ENCODE data around the gene SMYD3. TPM values are rescaled to one million over a fixed set of nuclear protein-coding genes. Genes with fewer than 3 reads are reported as not detected.
"Not testable (repeated sequence)": the region's sequence is repeated elsewhere in the genome, so short reads cannot be mapped to it uniquely, and the experiment has no call there.

SMYD3 gene
- total RNA-seq, 4 donors from 2014 or later = 12.0 to 15.0 (median 13.2) TPM

GRCh38 chr1:246034630-246035029, 472.4 kb downstream of the SMYD3 start:
- no peaks in the 10 kb centered on the region for H3K27me3 ChIP-seq
- no peak for DNase-seq (ENCODE audit: extremely low spot score)
- H3K9me3 ChIP-seq = no peaks in the 10 kb centered on the region
- intact Hi-C loops (cut with DNase I) = no loop called here
- no peak overlapping the region for H3K4me3 ChIP-seq
- 83% methylated on average over 12 of the region's 12 CpGs for WGBS
- H3K36me3 ChIP-seq = no peaks in the 10 kb centered on the region
- no peak overlapping the region for H3K27ac ChIP-seq (replicated peaks in 1 of 4)
- H3K4me1 ChIP-seq = peaks cover 0 to 13% (median 6%) of the 10 kb centered on the region in 4 donors
- TF ChIP-seq POLR2A (IDR thresholded peaks at IDR 0.05; ENCODE audit: low read depth) = no peak
- no peak for TF ChIP-seq CTCF (IDR thresholded peaks at IDR 0.05)
- no peak for TF ChIP-seq EP300 (IDR thresholded peaks at IDR 0.05)
- TF ChIP-seq POLR2AphosphoS5 (IDR thresholded peaks at IDR 0.05) = no peak

- no peaks in the 10 kb centered on the region for H3K9me3 ChIP-seq
- DNase-seq (ENCODE audit: extremely low spot score) = no peak
- TF ChIP-seq EP300 (IDR thresholded peaks at IDR 0.05) (no peak), POLR2AphosphoS5 (IDR thresholded peaks at IDR 0.05) (no peak), POLR2A (IDR thresholded peaks at IDR 0.05; ENCODE audit: low read depth) (no peak), CTCF (IDR thresholded peaks at IDR 0.05) (no peak)
- H3K27me3 ChIP-seq = no peaks in the 10 kb centered on the region
- H3K36me3 ChIP-seq = no peaks in the 10 kb centered on the region
- intact Hi-C loops (cut with DNase I) = no loop called here
- H3K4me1 ChIP-seq = peaks cover 0 to 13% (median 6%) of the 10 kb centered on the region in 4 donors
- H3K27ac ChIP-seq (replicated peaks in 1 of 4) = no peak overlapping the region
- 87% methylated on average over 1 of the region's 1 CpG for WGBS
- no peak overlapping the region for H3K4me3 ChIP-seq
These were observed 474.1 kb downstream of the SMYD3 start for GRCh38 chr1:246032984-246033383.

GRCh38 chr1:246032031-246032551, 475.0 kb downstream of the SMYD3 start:
- no peaks in the 10 kb centered on the region for H3K9me3 ChIP-seq
- intact Hi-C loops (cut with DNase I) = no loop called here
- H3K4me3 ChIP-seq = no peak overlapping the region
- WGBS = 83% methylated on average over 3 of the region's 3 CpGs
- H3K27ac ChIP-seq (replicated peaks in 1 of 4) = no peak overlapping the region
- H3K27me3 ChIP-seq = no peaks in the 10 kb centered on the region
- H3K36me3 ChIP-seq = no peaks in the 10 kb centered on the region
- DNase-seq (ENCODE audit: extremely low spot score) = no peak
- peaks cover 0 to 13% (median 6%) of the 10 kb centered on the region in 4 donors for H3K4me1 ChIP-seq
- TF ChIP-seq EP300 (IDR thresholded peaks at IDR 0.05) (no peak), POLR2A (IDR thresholded peaks at IDR 0.05; ENCODE audit: low read depth) (no peak), CTCF (IDR thresholded peaks at IDR 0.05) (no peak), POLR2AphosphoS5 (IDR thresholded peaks at IDR 0.05) (no peak)

GRCh38 chr1:246029616-246030015, 477.5 kb downstream of the SMYD3 start:
- WGBS = 85% methylated on average over 1 of the region's 1 CpG
- Histone ChIP-seq H3K27ac (replicated peaks in 1 of 4) (no peak overlapping the region), H3K27me3 (no peaks in the 10 kb centered on the region), H3K4me3 (no peak overlapping the region), H3K9me3 (no peaks in the 10 kb centered on the region), H3K36me3 (no peaks in the 10 kb centered on the region), H3K4me1 (peaks cover 0 to 8% (median under 1%) of the 10 kb centered on the region in 4 donors)
- TF ChIP-seq POLR2AphosphoS5 (IDR thresholded peaks at IDR 0.05) (no peak), POLR2A (IDR thresholded peaks at IDR 0.05; ENCODE audit: low read depth) (no peak), CTCF (IDR thresholded peaks at IDR 0.05) (no peak), EP300 (IDR thresholded peaks at IDR 0.05) (no peak)
- DNase-seq (ENCODE audit: extremely low spot score) = no peak
- intact Hi-C loops (cut with DNase I) = no loop called here

GRCh38 chr1:246024118-246024517, 483.0 kb downstream of the SMYD3 start:
- H3K36me3 ChIP-seq = not testable (repeated sequence)

More at GRCh38 chr1:246024118-246024517, 483.0 kb downstream of the SMYD3 start:
- H3K27ac ChIP-seq (replicated peaks in 1 of 4); H3K4me1 ChIP-seq; DNase-seq (ENCODE audit: extremely low spot score); H3K27me3 ChIP-seq; H3K4me3 ChIP-seq; intact Hi-C loops (cut with DNase I); H3K9me3 ChIP-seq: not testable (repeated sequence)
- 94% methylated on average over 1 of the region's 1 CpG for WGBS
